ENCODE data around the gene NFATC2. TPM values are rescaled to one million over a fixed set of nuclear protein-coding genes. Genes with fewer than 3 reads are reported as not detected.
A peak's percentile ranks its signal among the peaks of the same experiment; 100 is the strongest.

Gene NFATC2
- total and polyA plus RNA-seq, 2 of the 4 experiments (the other 2 are of a cell fraction), result 0.18 to 0.38 TPM

DNA sequence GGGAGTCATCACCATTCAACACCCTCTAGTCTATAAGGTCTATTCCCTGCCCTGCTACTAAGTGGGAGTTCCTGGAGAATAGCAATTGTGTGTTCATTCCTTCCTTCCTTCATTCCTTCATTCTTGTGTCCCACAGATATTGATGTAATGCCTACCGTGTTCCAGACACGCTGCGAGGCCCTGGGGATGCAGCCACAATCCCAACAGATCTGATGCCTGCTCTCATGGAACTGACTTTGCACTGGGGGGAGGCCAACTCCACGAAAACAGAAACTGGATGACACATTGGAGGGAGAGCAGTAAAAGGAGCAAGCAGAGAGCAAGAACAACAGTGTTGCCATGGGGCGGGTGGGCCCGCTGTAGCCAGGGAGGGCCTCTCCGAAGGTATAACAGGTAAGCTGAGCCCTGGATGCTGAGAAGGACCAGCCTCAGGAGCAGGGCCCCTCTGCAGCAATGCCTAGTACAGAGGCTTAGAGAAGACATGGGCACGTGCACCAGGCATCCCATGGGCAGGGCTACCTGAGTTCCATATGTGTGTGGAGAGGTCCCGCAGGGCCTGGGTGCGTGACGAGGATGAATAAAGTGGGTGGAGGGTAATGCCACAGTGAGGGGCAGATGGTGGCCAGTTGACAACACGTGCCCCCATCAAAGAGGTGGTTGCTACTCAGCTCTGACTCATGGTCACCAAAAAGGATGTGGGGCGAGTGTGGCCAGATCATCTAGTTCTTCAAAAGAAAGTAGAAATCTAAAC lies 173.9 kb downstream of the NFATC2 start:
- dilution Hi-C loops (cut with HindIII; ENCODE audit: low sequenced_read_pairs, unreplicated experiment), result no loop called here
- Histone ChIP-seq H4K8ac (ENCODE audit: low read depth in 2 of 2, low read length in 2 of 2) (peak overlapping the region; percentile 7 to 72; a peak in 3 of 4 replicates), H3K27ac (ENCODE audit: insufficient read depth, low read length) (peak overlapping the region; percentile 18; the same call in 1 of the 2 replicates), H3K23ac (ENCODE audit: low read depth, low read length) (peak overlapping the region; percentile 74), H3K4me2 (ENCODE audit: low read depth, low read length) (no peak overlapping the region), H2BK5ac (ENCODE audit: low read depth, low read length, poor library complexity, severe bottlenecking) (peak overlapping the region; percentile 33), H3K27me3 (ENCODE audit: control insufficient read depth, insufficient read depth, low read length) (no peaks in the 10 kb centered on the region), H3K56ac (ENCODE audit: extremely low read depth, insufficient read depth, low read length) (no peak overlapping the region), H4K91ac (ENCODE audit: insufficient read depth, low read depth, low read length) (peak overlapping the region; percentile 69), H2AFZ (replicated peaks; ENCODE audit: low read length, poor library complexity) (peak overlapping the region; percentile 53), H3K79me1 (ENCODE audit: low read depth in 1 of 2, low read length in 2 of 2) (peaks cover 0 to 31% of the 10 kb centered on the region in 2 experiments; a peak in 2 of 4 replicates), H3K4me3 (ENCODE audit: insufficient read depth, low read depth, low read length) (no peak overlapping the region), H3K9ac (ENCODE audit: low read depth, low read length) (no peak overlapping the region), H2BK15ac (ENCODE audit: low read depth, low read length) (peak overlapping the region; percentile 63; the same call in 2 of the 3 replicates), H2BK20ac (ENCODE audit: low read depth, low read length) (peak overlapping the region; percentile 91), H3K4ac (ENCODE audit: low read depth, low read length) (peak overlapping the region; percentile 95), H4K20me1 (ENCODE audit: insufficient read depth, low read length) (peaks cover 4% of the 10 kb centered on the region), H3K4me1 (ENCODE audit: control insufficient read depth, insufficient read depth, low read length) (peaks cover 21% of the 10 kb centered on the region), H3K9me1 (ENCODE audit: insufficient read depth, low read length) (peaks cover 28% of the 10 kb centered on the region), H3K36me3 (ENCODE audit: control insufficient read depth, insufficient read depth, low read length) (no peaks in the 10 kb centered on the region), H2AK9ac (replicated peaks; ENCODE audit: low read depth, low read length, poor library complexity) (peak overlapping the region; percentile 32), H2AK5ac (ENCODE audit: low read depth, low read length) (peak overlapping the region; percentile 98), H3K14ac (replicated peaks; ENCODE audit: low read depth, low read length) (peak overlapping the region; percentile 39), H2BK120ac (ENCODE audit: low read depth, low read length) (peak overlapping the region; percentile 81), H3K18ac (ENCODE audit: low read depth, low read length) (peak overlapping the region; percentile 11; the same call in 1 of the 2 replicates), H4K5ac (ENCODE audit: low read depth, low read length) (no peak overlapping the region), H3K9me3 (ENCODE audit: control insufficient read depth, insufficient read depth, low read length) (no peaks in the 10 kb centered on the region)
- no TSS peak for BruUV-seq (replicated peaks)
- ChIA-PET POLR2A (ENCODE audit: unreplicated experiment) (no interaction called here), CTCF (interaction anchor here (0.7 to 1.3 kb wide), 2 partner anchors 381 to 526 kb away, joined by 4 to 7 read pairs; no protein-coding TSS in a partner anchor)
- ATAC-seq (ENCODE audit: low read depth) (no peak), DNase-seq (peak; percentile 55)
- in situ Hi-C loops (cut with MboI; ENCODE audit: low sequenced_read_pairs), result no loop called here
- WGBS, 2 experiments (ENCODE audit: extremely low coverage in 2 of 2, insufficient read length in 1 of 2), result 77% methylated on average over 3 of the region's 13 CpGs; no CpG with 5 or more reads in 1 of the 2 experiments
- intact Hi-C loops (cut with micrococcal nuclease), result no loop called here
- TF ChIP-seq ELK1 (IDR thresholded peaks at IDR 0.05; ENCODE audit: borderline replicate concordance, low read depth, low read length), result no peak
- TF ChIP-seq NFE2L2 (IDR thresholded peaks at IDR 0.05; ENCODE audit: low read depth, low read length), result no peak
- TF ChIP-seq POLR2A (IDR thresholded peaks at IDR 0.05; ENCODE audit: low read depth, low read length), result 0 out of 2 replicates have a peak, but pooled peaks have one; percentile 17
- TF ChIP-seq MXI1 (IDR thresholded peaks at IDR 0.05; ENCODE audit: borderline replicate concordance, low read depth, low read length), result no peak
- no peak for TF ChIP-seq RCOR1 (IDR thresholded peaks at IDR 0.05; ENCODE audit: insufficient replicate concordance, low read length)
- TF ChIP-seq MAZ (IDR thresholded peaks at IDR 0.05; ENCODE audit: borderline replicate concordance, low read depth, low read length), result no peak
- TF ChIP-seq BHLHE40 (IDR thresholded peaks at IDR 0.05; ENCODE audit: low read depth, low read length), result peak; percentile 80
- no peak for TF ChIP-seq MAFK (IDR thresholded peaks at IDR 0.05; ENCODE audit: low read depth, low read length)
- no peak for TF ChIP-seq CHD1 (IDR thresholded peaks at IDR 0.05; ENCODE audit: low read depth, low read length)
- no peak for TF ChIP-seq CTCF (conservative IDR thresholded peaks at IDR 0.05; ENCODE audit: low read depth, low read length)
- no peak for TF ChIP-seq RAD21 (IDR thresholded peaks at IDR 0.05; ENCODE audit: low read length)
- TF ChIP-seq, protein P1, sequence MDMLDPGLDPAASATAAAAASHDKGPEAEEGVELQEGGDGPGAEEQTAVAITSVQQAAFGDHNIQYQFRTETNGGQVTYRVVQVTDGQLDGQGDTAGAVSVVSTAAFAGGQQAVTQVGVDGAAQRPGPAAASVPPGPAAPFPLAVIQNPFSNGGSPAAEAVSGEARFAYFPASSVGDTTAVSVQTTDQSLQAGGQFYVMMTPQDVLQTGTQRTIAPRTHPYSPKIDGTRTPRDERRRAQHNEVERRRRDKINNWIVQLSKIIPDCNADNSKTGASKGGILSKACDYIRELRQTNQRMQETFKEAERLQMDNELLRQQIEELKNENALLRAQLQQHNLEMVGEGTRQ (IDR thresholded peaks at IDR 0.05; ENCODE audit: low read depth, low read length), result peak; percentile 74
- TF ChIP-seq CEBPB (IDR thresholded peaks at IDR 0.05; ENCODE audit: low read depth, low read length), result no peak
- TF ChIP-seq RFX5 (IDR thresholded peaks at IDR 0.05; ENCODE audit: low read depth, low read length), result no peak

Data from IMR-90 (cell line).